ENCODE data around the gene RNF39.

RNF39 gene

GRCh38 chr6:30060606-30061091, 14.9 kb downstream of the RNF39 start:
- no peak for TF ChIP-seq CTCF (IDR thresholded peaks at IDR 0.05; ENCODE audit: insufficient read depth, low read depth, low read length, missing control alignments)
- peak; percentile 26 for DNase-seq (ENCODE audit: low read depth)
- peak overlapping the region; percentile 99 for H3K4me3 ChIP-seq (ENCODE audit: low read length)

- no peak for TF ChIP-seq CTCF (IDR thresholded peaks at IDR 0.05; ENCODE audit: insufficient read depth, low read depth, low read length, missing control alignments)
- no peak for DNase-seq (ENCODE audit: low read depth)
- no peak overlapping the region for H3K4me3 ChIP-seq (ENCODE audit: low read length)
Measured at GRCh38 chr6:30055513-30055912, 20.1 kb downstream of the RNF39 start.

GRCh38 chr6:30053682-30054081, 21.9 kb downstream of the RNF39 start:
- H3K4me3 ChIP-seq (ENCODE audit: low read length) = no peak overlapping the region
- TF ChIP-seq CTCF (IDR thresholded peaks at IDR 0.05; ENCODE audit: insufficient read depth, low read depth, low read length, missing control alignments) = no peak
- no peak for DNase-seq (ENCODE audit: low read depth)

- no peak for DNase-seq (ENCODE audit: low read depth)
- no peak for TF ChIP-seq CTCF (IDR thresholded peaks at IDR 0.05; ENCODE audit: insufficient read depth, low read depth, low read length, missing control alignments)
- no peak overlapping the region for H3K4me3 ChIP-seq (ENCODE audit: low read length)
Measured at GRCh38 chr6:30047220-30047619, 28.3 kb downstream of the RNF39 start.

GRCh38 chr6:30044630-30045029, 30.9 kb downstream of the RNF39 start:
- TF ChIP-seq CTCF (IDR thresholded peaks at IDR 0.05; ENCODE audit: insufficient read depth, low read depth, low read length, missing control alignments) = no peak
- no peak overlapping the region for H3K4me3 ChIP-seq (ENCODE audit: low read length)
- DNase-seq (ENCODE audit: low read depth) = peak; percentile 53

- DNase-seq (ENCODE audit: low read depth) = no peak
- no peak for TF ChIP-seq CTCF (IDR thresholded peaks at IDR 0.05; ENCODE audit: insufficient read depth, low read depth, low read length, missing control alignments)
- H3K4me3 ChIP-seq (ENCODE audit: low read length) = no peak overlapping the region
Measured at GRCh38 chr6:30043744-30044143, 31.8 kb downstream of the RNF39 start.

- H3K4me3 ChIP-seq (ENCODE audit: low read length) = no peak overlapping the region
- no peak for DNase-seq (ENCODE audit: low read depth)
- TF ChIP-seq CTCF (IDR thresholded peaks at IDR 0.05; ENCODE audit: insufficient read depth, low read depth, low read length, missing control alignments) = no peak
Measured at GRCh38 chr6:30042914-30043313, 32.7 kb downstream of the RNF39 start.

All from epithelial cell of esophagus (primary cell).